SK-N-SH (cell line): Measurements from ENCODE around the gene OR6X1. TPM values are rescaled to one million over a fixed set of nuclear protein-coding genes. Genes with fewer than 3 reads are reported as not detected.

Source experiments
- CTCF ChIA-PET: fragments of 300-600, 350-600 bp; formaldehyde crosslinking; extraction: SDS; loops from one replicate; lab custom pipeline; 2021; lab: Yijun Ruan, JAX
- POLR2A ChIA-PET: fragments of 350-600 bp; sonication (Branson Sonifier 250); formaldehyde crosslinking; extraction: SDS; loops from one replicate; lab custom pipeline; 2020; ENCODE audit warnings: antibody characterized with exemption, inconsistent platforms; lab: Yijun Ruan, JAX
- DNase-seq: peaks from one replicate; pipeline ENCODE4 v3.0.0; 2012
- H2AFZ ChIP-seq: fragments of 200-600 bp; sonication (generic); 2 replicates; pipeline ENCODE4 v1.8.1; 2016; ENCODE audit warnings: antibody characterized with exemption, mild to moderate bottlenecking, low read depth
- H3F3A ChIP-seq: fragments of 200-600 bp; sonication (generic); replicated peaks from 2 replicates; pipeline ENCODE3; 2016; ENCODE audit warnings: antibody characterized with exemption, mild to moderate bottlenecking; ENCODE audit not compliant: insufficient read depth
- H3K27ac ChIP-seq, 2 experiments: fragments of 200-500 bp in 1 of 2; fragments of 200-600 bp in 1 of 2; sonication (Bioruptor generic) in 1 of 2; sonication (generic), shearing (Covaris generic) in 1 of 2; 2 replicates each; pipeline versions ENCODE4 v1.5.1 to v1.6.1; 2014 to 2016; ENCODE audit warnings: low read depth in 2 of 2, inconsistent platforms in 1 of 2, low read length in 1 of 2, mild to moderate bottlenecking in 1 of 2, mixed read lengths in 1 of 2
- H3K27me3 ChIP-seq: fragments of 200-600 bp; sonication (generic), shearing (Covaris generic); 2 replicates; pipeline ENCODE4 v1.6.1; 2016; ENCODE audit warnings: mixed run types; ENCODE audit not compliant: insufficient read depth
- H3K36me3 ChIP-seq, 2 experiments: fragments of 200-500 bp in 1 of 2; fragments of 200-600 bp in 1 of 2; sonication (Bioruptor generic) in 1 of 2; sonication (generic) in 1 of 2; replicated peaks in 1 of 2; 2 replicates each; pipeline versions ENCODE3 to v1.5.1; 2014 to 2016; ENCODE audit warnings: low read length in 1 of 2, mild to moderate bottlenecking in 1 of 2; ENCODE audit not compliant: insufficient read depth in 2 of 2, control insufficient read depth in 1 of 2
- H3K4me1 ChIP-seq, 2 experiments: fragments of 200-500 bp in 1 of 2; fragments of 200-600 bp in 1 of 2; sonication (Bioruptor generic) in 1 of 2; sonication (generic), shearing (Covaris generic) in 1 of 2; 2 replicates each; pipeline versions ENCODE4 v1.5.1 to v1.6.1; 2014 to 2016; ENCODE audit warnings: low read depth in 1 of 2, low read length in 1 of 2, mixed run types in 1 of 2; ENCODE audit not compliant: insufficient read depth in 2 of 2, control insufficient read depth in 1 of 2
- H3K4me2 ChIP-seq: fragments of 200-600 bp; sonication (generic), shearing (Covaris generic); 2 replicates; pipeline ENCODE4 v1.6.1; 2017; ENCODE audit warnings: mixed run types
- H3K4me3 ChIP-seq, 2 experiments: fragments of 200-500 bp in 1 of 2; fragments of 200-600 bp in 1 of 2; sonication (Bioruptor generic) in 1 of 2; sonication (generic), shearing (Covaris generic) in 1 of 2; 2 replicates each; pipeline versions ENCODE4 v1.5.1 to v1.8.1; 2014 to 2016; ENCODE audit warnings: low read depth in 2 of 2, inconsistent platforms in 1 of 2, low read length in 1 of 2, mild to moderate bottlenecking in 1 of 2, mixed read lengths in 1 of 2, moderate library complexity in 1 of 2
- H3K79me2 ChIP-seq: fragments of 200-600 bp; sonication (generic); 2 replicates; pipeline ENCODE4 v1.8.1; 2017; ENCODE audit warnings: mild to moderate bottlenecking; ENCODE audit not compliant: insufficient read depth
- H3K9ac ChIP-seq: fragments of 200-600 bp; sonication (generic); 2 replicates; pipeline ENCODE4 v1.6.1; 2017; ENCODE audit warnings: mixed run types
- H3K9me2 ChIP-seq: fragments of 200-600 bp; sonication (generic); 2 replicates; pipeline ENCODE4 v1.6.1; 2017; ENCODE audit warnings: mixed run types
- H3K9me3 ChIP-seq: fragments of 200-600 bp; sonication (generic); 2 replicates; pipeline ENCODE4 v1.6.1; 2017; ENCODE audit warnings: mixed run types, mild to moderate bottlenecking, moderate library complexity
- H4K20me1 ChIP-seq: fragments of 200-600 bp; sonication (generic); 2 replicates; pipeline ENCODE4 v1.6.1; 2017; ENCODE audit warnings: mild to moderate bottlenecking, mixed run types; ENCODE audit not compliant: insufficient read depth
- CHD2 ChIP-seq: fragments of 150-350 bp; IDR thresholded peaks from 2 replicates; pipeline ENCODE4 v1.6.1; 2018; ENCODE audit warnings: low read length; ENCODE audit not compliant: partially characterized antibody
- ELF1 ChIP-seq: IDR thresholded peaks from 2 replicates; pipeline ENCODE4 v1.4.0; 2012
- EZH2phosphoT487 ChIP-seq: fragments of 200-600 bp; sonication (generic); IDR thresholded peaks from 2 replicates; pipeline ENCODE4 v1.6.1; 2017; ENCODE audit warnings: low read depth, mixed run types, mild to moderate bottlenecking, antibody characterized with exemption, moderate library complexity, borderline replicate concordance
- FOXJ3 ChIP-seq: sonication (generic); formaldehyde crosslinking; IDR thresholded peaks from 2 replicates; pipeline ENCODE4 v1.5.1; 2020; ENCODE audit warnings: mild to moderate bottlenecking, missing genetic modification reagents
- GATA2 ChIP-seq: sonication (generic); formaldehyde crosslinking; IDR thresholded peaks from 2 replicates; pipeline ENCODE4 v1.5.0; 2020; ENCODE audit warnings: mild to moderate bottlenecking, missing genetic modification reagents
- MEF2A ChIP-seq: IDR thresholded peaks from 2 replicates; pipeline ENCODE4 v1.4.0; 2012; ENCODE audit warnings: low read depth, borderline replicate concordance
- NRF1 ChIP-seq: IDR thresholded peaks from 2 replicates; pipeline ENCODE4 v1.6.1; 2012; ENCODE audit warnings: low read depth, mild to moderate bottlenecking, low read length
- USF2 ChIP-seq: fragments of 150-350 bp; IDR thresholded peaks from 2 replicates; pipeline ENCODE4 v1.6.1; 2017; ENCODE audit warnings: antibody characterized with exemption, low read length, low read depth, borderline replicate concordance
- WGBS: methylation state at CpG from one replicate; pipeline ENCODE4 v1.1.6; 2017; ENCODE audit warnings: low lambda C conversion rate; 5-methylcytosine and 5-hydroxymethylcytosine counted together
- polyA plus RNA-seq, 3 experiments: library from polyadenylated mRNA; depleted of rRNA; stranded (reverse); fragments of >200 nt; gene quantifications; 2 replicates each; pipeline ENCODE4 v1.2.3, GENCODE V29; 2012
- TF ChIP-seq, protein P1 (sequence below): IDR thresholded peaks from 2 replicates; pipeline ENCODE4; 2012
- TF ChIP-seq, protein P2 (sequence below): fragments of 150-350 bp; IDR thresholded peaks from 2 replicates; pipeline ENCODE4 v1.6.1; 2016; ENCODE audit warnings: mild to moderate bottlenecking, low read depth, low read length
- TF ChIP-seq, protein P3 (sequence below): IDR thresholded peaks from 2 replicates; pipeline ENCODE4 v1.6.1; 2012; ENCODE audit warnings: mild to moderate bottlenecking, low read depth, low read length, moderate library complexity

OR6X1 gene
- polyA plus RNA-seq, 1 of the 3 experiments (the other 2 are of a cell fraction), result not detected

GRCh38 chr11:123755813-123756212 is 1.5 kb upstream of the OR6X1 start:
- Histone ChIP-seq H3K4me2 (no peak overlapping the region), H2AFZ (no peak overlapping the region), H3F3A (no peaks in the 10 kb centered on the region), H3K36me3 (no peaks in the 10 kb centered on the region), H4K20me1 (no peaks in the 10 kb centered on the region), H3K4me1 (no peaks in the 10 kb centered on the region), H3K9ac (no peak overlapping the region), H3K79me2 (no peaks in the 10 kb centered on the region), H3K27ac (no peak overlapping the region), H3K9me3 (no peaks in the 10 kb centered on the region), H3K27me3 (peaks cover 15% of the 10 kb centered on the region; the same call in 1 of the 2 replicates), H3K9me2 (no peaks in the 10 kb centered on the region), H3K4me3 (no peak overlapping the region)
- WGBS, result 10% methylated on average over 3 of the region's 3 CpGs
- no peak for DNase-seq
- no peak for TF ChIP-seq FOXJ3 (CRISPR knock-in tag)
- no peak for TF ChIP-seq CHD2
- TF ChIP-seq, protein P1, sequence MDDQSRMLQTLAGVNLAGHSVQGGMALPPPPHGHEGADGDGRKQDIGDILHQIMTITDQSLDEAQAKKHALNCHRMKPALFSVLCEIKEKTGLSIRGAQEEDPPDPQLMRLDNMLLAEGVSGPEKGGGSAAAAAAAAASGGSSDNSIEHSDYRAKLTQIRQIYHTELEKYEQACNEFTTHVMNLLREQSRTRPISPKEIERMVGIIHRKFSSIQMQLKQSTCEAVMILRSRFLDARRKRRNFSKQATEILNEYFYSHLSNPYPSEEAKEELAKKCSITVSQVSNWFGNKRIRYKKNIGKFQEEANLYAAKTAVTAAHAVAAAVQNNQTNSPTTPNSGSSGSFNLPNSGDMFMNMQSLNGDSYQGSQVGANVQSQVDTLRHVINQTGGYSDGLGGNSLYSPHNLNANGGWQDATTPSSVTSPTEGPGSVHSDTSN, result no peak
- TF ChIP-seq, protein P2, sequence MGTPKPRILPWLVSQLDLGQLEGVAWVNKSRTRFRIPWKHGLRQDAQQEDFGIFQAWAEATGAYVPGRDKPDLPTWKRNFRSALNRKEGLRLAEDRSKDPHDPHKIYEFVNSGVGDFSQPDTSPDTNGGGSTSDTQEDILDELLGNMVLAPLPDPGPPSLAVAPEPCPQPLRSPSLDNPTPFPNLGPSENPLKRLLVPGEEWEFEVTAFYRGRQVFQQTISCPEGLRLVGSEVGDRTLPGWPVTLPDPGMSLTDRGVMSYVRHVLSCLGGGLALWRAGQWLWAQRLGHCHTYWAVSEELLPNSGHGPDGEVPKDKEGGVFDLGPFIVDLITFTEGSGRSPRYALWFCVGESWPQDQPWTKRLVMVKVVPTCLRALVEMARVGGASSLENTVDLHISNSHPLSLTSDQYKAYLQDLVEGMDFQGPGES, result no peak
- TF ChIP-seq MEF2A, result no peak
- TF ChIP-seq, protein P3, sequence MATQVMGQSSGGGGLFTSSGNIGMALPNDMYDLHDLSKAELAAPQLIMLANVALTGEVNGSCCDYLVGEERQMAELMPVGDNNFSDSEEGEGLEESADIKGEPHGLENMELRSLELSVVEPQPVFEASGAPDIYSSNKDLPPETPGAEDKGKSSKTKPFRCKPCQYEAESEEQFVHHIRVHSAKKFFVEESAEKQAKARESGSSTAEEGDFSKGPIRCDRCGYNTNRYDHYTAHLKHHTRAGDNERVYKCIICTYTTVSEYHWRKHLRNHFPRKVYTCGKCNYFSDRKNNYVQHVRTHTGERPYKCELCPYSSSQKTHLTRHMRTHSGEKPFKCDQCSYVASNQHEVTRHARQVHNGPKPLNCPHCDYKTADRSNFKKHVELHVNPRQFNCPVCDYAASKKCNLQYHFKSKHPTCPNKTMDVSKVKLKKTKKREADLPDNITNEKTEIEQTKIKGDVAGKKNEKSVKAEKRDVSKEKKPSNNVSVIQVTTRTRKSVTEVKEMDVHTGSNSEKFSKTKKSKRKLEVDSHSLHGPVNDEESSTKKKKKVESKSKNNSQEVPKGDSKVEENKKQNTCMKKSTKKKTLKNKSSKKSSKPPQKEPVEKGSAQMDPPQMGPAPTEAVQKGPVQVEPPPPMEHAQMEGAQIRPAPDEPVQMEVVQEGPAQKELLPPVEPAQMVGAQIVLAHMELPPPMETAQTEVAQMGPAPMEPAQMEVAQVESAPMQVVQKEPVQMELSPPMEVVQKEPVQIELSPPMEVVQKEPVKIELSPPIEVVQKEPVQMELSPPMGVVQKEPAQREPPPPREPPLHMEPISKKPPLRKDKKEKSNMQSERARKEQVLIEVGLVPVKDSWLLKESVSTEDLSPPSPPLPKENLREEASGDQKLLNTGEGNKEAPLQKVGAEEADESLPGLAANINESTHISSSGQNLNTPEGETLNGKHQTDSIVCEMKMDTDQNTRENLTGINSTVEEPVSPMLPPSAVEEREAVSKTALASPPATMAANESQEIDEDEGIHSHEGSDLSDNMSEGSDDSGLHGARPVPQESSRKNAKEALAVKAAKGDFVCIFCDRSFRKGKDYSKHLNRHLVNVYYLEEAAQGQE, result no peak
- TF ChIP-seq EZH2phosphoT487, result no peak
- no peak for TF ChIP-seq ELF1
- TF ChIP-seq GATA2 (CRISPR knock-in tag), result no peak
- TF ChIP-seq NRF1, result no peak
- TF ChIP-seq USF2, result no peak
- ChIA-PET POLR2A (no interaction called here), CTCF (interaction anchor here (0.7 to 1.3 kb wide), 3 partner anchors 10 to 148 kb away, joined by 3 to 4 read pairs (median 3); no protein-coding TSS in a partner anchor)
